HL-60 (cell line): ENCODE data around the gene LRP5.

ENCODE experiments used
- DNase-seq, 2 experiments: peaks; one replicate each; pipeline ENCODE4 v3.0.0-alpha.2; 2010 to 2020; ENCODE audit warnings: low read depth in 1 of 2, low spot score in 1 of 2
- H3K27ac ChIP-seq: fragments of 250-450 bp; sonication (Bioruptor Pico); replicated peaks from 2 replicates; pipeline ENCODE4 v1.5.1; 2020; ENCODE audit warnings: mild to moderate bottlenecking, moderate library complexity
- H3K27me3 ChIP-seq: fragments of 250-450 bp; sonication (Bioruptor Pico); 2 replicates; pipeline ENCODE4 v1.5.1; 2021; ENCODE audit warnings: mild to moderate bottlenecking, moderate library complexity; ENCODE audit not compliant: insufficient read depth, poor library complexity, severe bottlenecking
- H3K4me3 ChIP-seq: replicated peaks from 2 replicates; pipeline ENCODE4 v1.5.1; 2011; ENCODE audit warnings: mild to moderate bottlenecking, control low read depth, low read length; ENCODE audit not compliant: insufficient read depth
- CTCF ChIP-seq: IDR thresholded peaks from one replicate; pipeline ENCODE4 v1.5.1; 2011; ENCODE audit warnings: low read length, control low read depth, inconsistent platforms; ENCODE audit not compliant: insufficient read depth
- GABPA ChIP-seq: IDR thresholded peaks from 2 replicates; pipeline ENCODE4 v1.6.1; 2012; ENCODE audit warnings: low read depth
- POLR2AphosphoS5 ChIP-seq: IDR thresholded peaks from 2 replicates; pipeline ENCODE4 v1.6.1; 2012; ENCODE audit warnings: low read depth
- REST ChIP-seq: IDR thresholded peaks from 2 replicates; pipeline ENCODE4 v1.6.1; 2012; ENCODE audit warnings: low read depth; ENCODE audit not compliant: insufficient replicate concordance
- SPI1 ChIP-seq: IDR thresholded peaks from 2 replicates; pipeline ENCODE4 v1.6.1; 2012; ENCODE audit warnings: low read depth, mild to moderate bottlenecking, borderline replicate concordance

Gene LRP5

GRCh38 chr11:68331338-68331947 lies 19.1 kb downstream of the LRP5 start:
- no peak for DNase-seq
- no peak overlapping the region for H3K4me3 ChIP-seq
- H3K27me3 ChIP-seq = no peaks in the 10 kb centered on the region
- no peak overlapping the region for H3K27ac ChIP-seq
- TF ChIP-seq CTCF (no peak), GABPA (no peak), POLR2AphosphoS5 (no peak), SPI1 (no peak), REST (no peak)

- Histone ChIP-seq H3K4me3 (no peak overlapping the region), H3K27ac (no peak overlapping the region), H3K27me3 (no peaks in the 10 kb centered on the region)
- no peak for TF ChIP-seq POLR2AphosphoS5
- no peak for TF ChIP-seq REST
- no peak for TF ChIP-seq CTCF
- TF ChIP-seq GABPA = no peak
- TF ChIP-seq SPI1 = no peak
- DNase-seq = no peak
Observed at GRCh38 chr11:68332186-68332585, 19.8 kb downstream of the LRP5 start.

- DNase-seq = no peak
- H3K27me3 ChIP-seq = no peaks in the 10 kb centered on the region
- no peak for TF ChIP-seq GABPA
- TF ChIP-seq SPI1 = no peak
- TF ChIP-seq REST = no peak
- no peak for TF ChIP-seq CTCF
- TF ChIP-seq POLR2AphosphoS5 = no peak
- H3K4me3 ChIP-seq = no peak overlapping the region
- H3K27ac ChIP-seq = no peak overlapping the region
Observed at GRCh38 chr11:68333173-68333572, 20.8 kb downstream of the LRP5 start.
